ENCODE data around the gene APLN. TPM values are rescaled to one million over a fixed set of nuclear protein-coding genes. Genes with fewer than 3 reads are reported as not detected.

The APLN gene
- polyA plus RNA-seq, 1 donor from 2014 or later, result 0.38 TPM

DNA sequence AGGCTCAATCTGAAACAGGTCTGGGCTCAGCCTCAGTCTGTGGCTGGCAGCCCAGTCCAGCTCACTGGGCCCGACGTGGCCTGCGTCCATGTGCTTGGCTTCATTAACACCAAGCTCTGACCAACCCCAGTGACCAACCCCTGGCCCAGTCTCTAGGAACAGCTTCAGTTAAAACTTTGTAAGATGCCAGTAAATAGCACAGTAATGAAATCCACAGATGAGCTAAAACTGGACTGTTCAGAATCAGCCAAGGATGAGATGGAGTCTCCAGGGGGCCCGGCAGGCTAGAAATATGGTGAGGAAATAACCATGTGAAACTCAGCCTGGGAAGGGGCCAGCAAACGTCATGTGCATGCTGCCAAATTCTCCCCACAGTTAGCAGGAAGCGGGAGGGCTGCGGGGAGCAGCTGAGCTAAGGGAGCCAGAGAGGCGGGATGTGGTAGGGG is 46.9 kb upstream of the APLN start:
- no peaks in the 10 kb centered on the region for H3K9me3 ChIP-seq (ENCODE audit: low read length)
- no peak overlapping the region for H3K4me2 ChIP-seq (ENCODE audit: low read length)
- no peak overlapping the region for H3K27ac ChIP-seq (ENCODE audit: low read length)
- no peak for TF ChIP-seq EZH2 (IDR thresholded peaks at IDR 0.05; ENCODE audit: borderline replicate concordance, insufficient read depth, low read length, poor library complexity, severe bottlenecking)
- TF ChIP-seq TAF1 (IDR thresholded peaks at IDR 0.05; ENCODE audit: low read depth), result no peak
- TF ChIP-seq REST (IDR thresholded peaks at IDR 0.05; ENCODE audit: borderline replicate concordance), result no peak
- no peak for TF ChIP-seq EP300 (conservative IDR thresholded peaks at IDR 0.05; ENCODE audit: poor library complexity, severe bottlenecking)
- no peak for TF ChIP-seq MXI1 (conservative IDR thresholded peaks at IDR 0.05; ENCODE audit: poor library complexity, severe bottlenecking)
- TF ChIP-seq POLR2AphosphoS5 (IDR thresholded peaks at IDR 0.05), result no peak
- no peak for TF ChIP-seq RAD21 (conservative IDR thresholded peaks at IDR 0.05)
- no peak for TF ChIP-seq CTCF (IDR thresholded peaks at IDR 0.05; ENCODE audit: poor library complexity, severe bottlenecking)
- TF ChIP-seq SMC3 (conservative IDR thresholded peaks at IDR 0.05; ENCODE audit: poor library complexity), result no peak
- no peaks in the 10 kb centered on the region for H3F3A ChIP-seq (ENCODE audit: insufficient read depth, low read length, poor library complexity, severe bottlenecking)
- H3K79me2 ChIP-seq (replicated peaks; ENCODE audit: insufficient read depth, low read length), result no peaks in the 10 kb centered on the region
- H3K9me2 ChIP-seq (ENCODE audit: insufficient read depth, low read length), result no peaks in the 10 kb centered on the region
- H3K9ac ChIP-seq (ENCODE audit: low read length), result no peak overlapping the region
- no peaks in the 10 kb centered on the region for H3K27me3 ChIP-seq (ENCODE audit: insufficient read depth, low read depth, low read length)
- no peak overlapping the region for H3K4me3 ChIP-seq (ENCODE audit: low read length)
- H3K36me3 ChIP-seq (ENCODE audit: insufficient read depth, low read length), result no peaks in the 10 kb centered on the region
- H2AFZ ChIP-seq (ENCODE audit: low read depth, low read length), result no peak overlapping the region
- no peaks in the 10 kb centered on the region for H4K20me1 ChIP-seq (ENCODE audit: insufficient read depth)

DNA sequence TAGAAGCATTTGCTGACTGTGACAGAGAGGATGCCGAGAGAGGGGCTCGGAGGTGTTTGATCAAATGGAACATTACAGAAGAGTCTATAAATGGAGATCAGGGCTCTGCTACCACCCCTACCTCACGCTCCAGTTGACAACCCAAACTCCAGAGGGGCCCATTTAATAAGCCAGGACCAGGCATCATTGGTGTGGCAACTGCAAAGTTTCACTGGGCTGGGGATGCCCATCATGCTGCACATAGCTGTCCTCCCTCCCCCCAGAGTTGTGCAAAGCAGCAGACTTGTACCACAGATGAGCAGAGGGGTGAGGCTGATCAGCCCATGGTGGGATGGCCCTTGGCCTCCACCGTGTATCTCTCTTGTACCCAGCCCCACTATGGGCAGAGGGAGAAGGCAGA is 45.8 kb upstream of the APLN start:
- no peaks in the 10 kb centered on the region for H3K9me3 ChIP-seq (ENCODE audit: low read length)
- no peaks in the 10 kb centered on the region for H3K27me3 ChIP-seq (ENCODE audit: insufficient read depth, low read depth, low read length)
- TF ChIP-seq SMC3 (conservative IDR thresholded peaks at IDR 0.05; ENCODE audit: poor library complexity) (no peak), REST (IDR thresholded peaks at IDR 0.05; ENCODE audit: borderline replicate concordance) (no peak), POLR2AphosphoS5 (IDR thresholded peaks at IDR 0.05) (no peak), EP300 (conservative IDR thresholded peaks at IDR 0.05; ENCODE audit: poor library complexity, severe bottlenecking) (no peak), MXI1 (conservative IDR thresholded peaks at IDR 0.05; ENCODE audit: poor library complexity, severe bottlenecking) (no peak), RAD21 (conservative IDR thresholded peaks at IDR 0.05) (no peak), TAF1 (IDR thresholded peaks at IDR 0.05; ENCODE audit: low read depth) (no peak)
- no peaks in the 10 kb centered on the region for H4K20me1 ChIP-seq (ENCODE audit: insufficient read depth)
- H3K36me3 ChIP-seq (ENCODE audit: insufficient read depth, low read length), result no peaks in the 10 kb centered on the region
- no peak overlapping the region for H2AFZ ChIP-seq (ENCODE audit: low read depth, low read length)
- H3K9me2 ChIP-seq (ENCODE audit: insufficient read depth, low read length), result no peaks in the 10 kb centered on the region
- H3K79me2 ChIP-seq (replicated peaks; ENCODE audit: insufficient read depth, low read length), result no peaks in the 10 kb centered on the region
- H3K27ac ChIP-seq (ENCODE audit: low read length), result no peak overlapping the region
- no peak overlapping the region for H3K9ac ChIP-seq (ENCODE audit: low read length)
- no peak overlapping the region for H3K4me2 ChIP-seq (ENCODE audit: low read length)
- H3F3A ChIP-seq (ENCODE audit: insufficient read depth, low read length, poor library complexity, severe bottlenecking), result no peaks in the 10 kb centered on the region
- H3K4me3 ChIP-seq (ENCODE audit: low read length), result no peak overlapping the region

Measured in neural cell (in vitro differentiated cells).